HL-60 (cell line): ENCODE results near the gene ALS2CL.

Experiments
- CTCF ChIP-seq: IDR thresholded peaks from one replicate; pipeline ENCODE4 v1.5.1; 2011; ENCODE audit warnings: low read length, control low read depth, inconsistent platforms; ENCODE audit not compliant: insufficient read depth
- REST ChIP-seq: IDR thresholded peaks from 2 replicates; pipeline ENCODE4 v1.6.1; 2012; ENCODE audit warnings: low read depth; ENCODE audit not compliant: insufficient replicate concordance

DNA sequence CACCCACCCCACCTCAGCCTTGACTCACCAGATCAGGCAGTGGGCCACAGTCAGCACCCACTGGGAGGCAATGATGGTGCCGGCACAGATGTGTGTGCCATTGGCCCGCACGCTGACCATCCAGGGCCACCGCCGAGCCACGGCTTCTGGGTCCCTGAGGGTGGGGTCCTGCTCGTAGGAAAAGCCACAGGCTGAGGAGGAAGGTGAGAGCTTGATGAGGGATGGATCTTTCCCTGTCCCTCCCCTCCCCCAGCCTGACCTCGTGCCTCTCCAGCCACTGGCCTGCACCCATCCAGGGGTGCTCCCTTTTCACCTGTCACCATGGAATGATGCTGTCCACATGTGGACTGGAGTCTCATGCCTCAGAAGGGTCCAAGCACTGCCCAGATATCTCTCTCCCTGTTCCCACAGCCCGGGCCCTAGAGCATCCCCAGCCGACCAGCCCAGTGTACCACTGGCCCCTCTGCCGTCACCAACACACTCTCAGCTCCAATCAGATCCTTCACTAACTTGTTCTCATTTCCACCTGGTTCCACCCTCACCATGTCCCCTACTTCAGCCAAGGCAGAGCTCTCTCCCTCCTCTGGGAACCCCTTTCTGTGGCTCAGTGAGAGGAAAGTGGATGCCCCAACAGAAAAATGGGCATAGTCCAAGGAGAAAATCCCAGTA, 22.2 kb upstream of the ALS2CL start:
- TF ChIP-seq CTCF (no peak), REST (no peak)
